GM12878 (cell line): ENCODE data around the gene CST1.

Experiments
- ATF7 ChIP-seq: fragments of 450-650 bp; IDR thresholded peaks from 2 replicates; pipeline ENCODE4 v1.6.1; 2016; ENCODE audit warnings: low read depth, mild to moderate bottlenecking
- CTCF ChIP-seq, 3 experiments: IDR thresholded peaks in 2 of 3; conservative IDR thresholded peaks in 1 of 3; 2 replicates each; pipeline ENCODE4 v1.5.1; 2011; ENCODE audit warnings: low read depth in 3 of 3, low read length in 3 of 3, mild to moderate bottlenecking in 3 of 3, control low read depth in 2 of 3, moderate library complexity in 2 of 3, inconsistent platforms in 1 of 3, mixed read lengths in 1 of 3; ENCODE audit not compliant: control insufficient read depth in 2 of 3, insufficient read depth in 1 of 3; ENCODE audit errors: extremely low read depth in 1 of 3
- EP300 ChIP-seq, 2 experiments: fragments of 150-350 bp in 1 of 2; IDR thresholded peaks; 2 replicates each; pipeline ENCODE4 v1.6.1; 2011 to 2012; ENCODE audit warnings: low read depth in 2 of 2, low read length in 2 of 2, borderline replicate concordance in 1 of 2, improper control_type of control experiment in 1 of 2, inconsistent platforms in 1 of 2; ENCODE audit not compliant: control insufficient read depth in 1 of 2
- EZH2 ChIP-seq: IDR thresholded peaks from 2 replicates; pipeline ENCODE4 v1.6.1; 2012; ENCODE audit warnings: low read depth, mild to moderate bottlenecking, control low read depth, inconsistent platforms, low read length, borderline replicate concordance; ENCODE audit not compliant: control insufficient read depth
- HDGF ChIP-seq: fragments of 450-650 bp; IDR thresholded peaks from 2 replicates; pipeline ENCODE4 v1.6.1; 2016; ENCODE audit warnings: antibody characterized with exemption
- NR2C2 ChIP-seq: IDR thresholded peaks from 2 replicates; pipeline ENCODE4 v1.6.1; 2011; ENCODE audit warnings: borderline replicate concordance, low read depth; ENCODE audit not compliant: control insufficient read depth, insufficient read length
- RAD21 ChIP-seq: IDR thresholded peaks from 2 replicates; pipeline ENCODE4 v1.6.1; 2011; ENCODE audit warnings: mild to moderate bottlenecking, low read depth, low read length, moderate library complexity; ENCODE audit not compliant: insufficient read depth
- TCF12 ChIP-seq: IDR thresholded peaks from 2 replicates; pipeline ENCODE4 v1.6.1; 2011; ENCODE audit warnings: low read depth, mild to moderate bottlenecking, low read length
- TF ChIP-seq, protein P1 (sequence below): IDR thresholded peaks from 2 replicates; pipeline ENCODE4 v1.6.1; 2012; ENCODE audit warnings: mild to moderate bottlenecking, low read depth, low read length

GRCh38 chr20:23753194-23753548 lies 2.4 kb upstream of the CST1 start:
- TF ChIP-seq CTCF (IDR thresholded peaks at IDR 0.05 in 2 of 3, conservative IDR thresholded peaks at IDR 0.05 in 1 of 3; ENCODE audit: control insufficient read depth in 2 of 3, extremely low read depth in 1 of 3, insufficient read depth in 1 of 3, low read depth in 3 of 3, low read length in 3 of 3) (no peak), TCF12 (no peak), ATF7 (no peak), RAD21 (no peak), EP300 (IDR thresholded peaks at IDR 0.05; ENCODE audit: borderline replicate concordance in 1 of 2, control insufficient read depth in 1 of 2, low read depth in 2 of 2, low read length in 2 of 2) (no peak), NR2C2 (no peak), EZH2 (no peak), HDGF (no peak)
- TF ChIP-seq, protein P1, sequence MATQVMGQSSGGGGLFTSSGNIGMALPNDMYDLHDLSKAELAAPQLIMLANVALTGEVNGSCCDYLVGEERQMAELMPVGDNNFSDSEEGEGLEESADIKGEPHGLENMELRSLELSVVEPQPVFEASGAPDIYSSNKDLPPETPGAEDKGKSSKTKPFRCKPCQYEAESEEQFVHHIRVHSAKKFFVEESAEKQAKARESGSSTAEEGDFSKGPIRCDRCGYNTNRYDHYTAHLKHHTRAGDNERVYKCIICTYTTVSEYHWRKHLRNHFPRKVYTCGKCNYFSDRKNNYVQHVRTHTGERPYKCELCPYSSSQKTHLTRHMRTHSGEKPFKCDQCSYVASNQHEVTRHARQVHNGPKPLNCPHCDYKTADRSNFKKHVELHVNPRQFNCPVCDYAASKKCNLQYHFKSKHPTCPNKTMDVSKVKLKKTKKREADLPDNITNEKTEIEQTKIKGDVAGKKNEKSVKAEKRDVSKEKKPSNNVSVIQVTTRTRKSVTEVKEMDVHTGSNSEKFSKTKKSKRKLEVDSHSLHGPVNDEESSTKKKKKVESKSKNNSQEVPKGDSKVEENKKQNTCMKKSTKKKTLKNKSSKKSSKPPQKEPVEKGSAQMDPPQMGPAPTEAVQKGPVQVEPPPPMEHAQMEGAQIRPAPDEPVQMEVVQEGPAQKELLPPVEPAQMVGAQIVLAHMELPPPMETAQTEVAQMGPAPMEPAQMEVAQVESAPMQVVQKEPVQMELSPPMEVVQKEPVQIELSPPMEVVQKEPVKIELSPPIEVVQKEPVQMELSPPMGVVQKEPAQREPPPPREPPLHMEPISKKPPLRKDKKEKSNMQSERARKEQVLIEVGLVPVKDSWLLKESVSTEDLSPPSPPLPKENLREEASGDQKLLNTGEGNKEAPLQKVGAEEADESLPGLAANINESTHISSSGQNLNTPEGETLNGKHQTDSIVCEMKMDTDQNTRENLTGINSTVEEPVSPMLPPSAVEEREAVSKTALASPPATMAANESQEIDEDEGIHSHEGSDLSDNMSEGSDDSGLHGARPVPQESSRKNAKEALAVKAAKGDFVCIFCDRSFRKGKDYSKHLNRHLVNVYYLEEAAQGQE: no peak
